HG03025 (cell line): ENCODE results near the gene PTPN14.

ENCODE experiments used
- ATAC-seq: cut with Tn5 transposase; IDR thresholded peaks from one replicate; pipeline ENCODE4 v1.9.1; 2021; ENCODE audit warnings: mild to moderate bottlenecking, moderate library complexity; ENCODE audit not compliant: unreplicated experiment, low FRiP score

The PTPN14 gene

GRCh38 chr1:214380396-214380795, 171.0 kb downstream of the PTPN14 start:
- no peak for ATAC-seq

DNA sequence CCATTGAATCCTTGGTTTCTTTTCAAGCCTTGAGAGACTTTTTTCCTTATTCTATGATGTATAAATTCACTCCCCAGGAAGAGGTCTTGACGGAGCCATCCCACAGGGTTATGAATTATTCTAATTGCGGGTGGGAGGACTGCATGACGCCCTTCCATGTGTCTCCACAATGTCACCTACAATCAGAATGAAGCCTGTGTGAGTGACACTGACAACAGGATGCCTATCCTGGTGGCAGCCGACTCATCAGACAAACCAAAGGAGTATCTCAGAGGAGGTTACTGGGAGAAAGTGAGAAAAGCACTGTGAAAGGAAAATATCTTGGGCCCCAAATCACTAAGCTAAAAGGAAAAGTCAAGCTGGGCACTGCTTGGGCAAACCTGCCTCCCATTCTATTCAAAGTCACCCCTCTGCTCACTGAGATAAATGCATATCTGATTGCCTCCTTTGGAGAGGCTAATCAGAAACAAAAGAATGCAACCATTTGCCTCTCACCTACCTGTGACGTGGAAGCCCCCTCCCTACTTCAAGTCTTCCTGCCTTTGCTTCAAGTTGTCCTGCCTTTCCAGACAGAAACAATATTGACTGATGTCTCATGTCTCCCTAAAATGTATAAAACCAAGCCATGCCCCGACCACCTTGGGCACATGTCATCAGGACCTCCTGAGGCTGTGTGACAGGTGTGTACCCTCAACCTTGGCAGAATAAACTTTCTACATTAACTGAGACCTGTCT, 172.0 kb downstream of the PTPN14 start:
- ATAC-seq, result no peak

- ATAC-seq, result no peak
Measured at GRCh38 chr1:214378492-214378891, 172.9 kb downstream of the PTPN14 start.

- no peak for ATAC-seq
Measured at GRCh38 chr1:214377886-214378285, 173.5 kb downstream of the PTPN14 start.

- no peak for ATAC-seq
Measured at GRCh38 chr1:214377485-214377884, 173.9 kb downstream of the PTPN14 start.

DNA sequence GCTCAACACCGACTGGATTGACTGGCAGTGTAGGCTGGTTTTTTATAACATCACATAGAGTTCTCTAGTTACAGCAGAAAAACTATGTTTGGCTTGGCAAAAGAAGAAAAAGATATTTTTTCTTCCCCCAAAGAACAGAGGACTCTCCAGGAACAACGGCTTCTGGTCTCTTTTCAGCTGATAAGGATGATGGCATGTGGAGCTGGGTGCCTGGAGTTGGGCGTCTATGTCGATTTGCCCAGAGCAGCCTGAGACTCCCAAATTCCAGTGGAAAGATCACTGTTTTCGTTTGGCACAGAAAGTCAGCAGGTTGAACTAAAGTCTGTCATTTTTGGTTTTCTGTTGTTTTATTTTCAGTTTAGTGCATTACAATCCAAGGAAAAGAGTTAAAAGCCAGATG, 179.3 kb downstream of the PTPN14 start:
- ATAC-seq, result no peak

DNA sequence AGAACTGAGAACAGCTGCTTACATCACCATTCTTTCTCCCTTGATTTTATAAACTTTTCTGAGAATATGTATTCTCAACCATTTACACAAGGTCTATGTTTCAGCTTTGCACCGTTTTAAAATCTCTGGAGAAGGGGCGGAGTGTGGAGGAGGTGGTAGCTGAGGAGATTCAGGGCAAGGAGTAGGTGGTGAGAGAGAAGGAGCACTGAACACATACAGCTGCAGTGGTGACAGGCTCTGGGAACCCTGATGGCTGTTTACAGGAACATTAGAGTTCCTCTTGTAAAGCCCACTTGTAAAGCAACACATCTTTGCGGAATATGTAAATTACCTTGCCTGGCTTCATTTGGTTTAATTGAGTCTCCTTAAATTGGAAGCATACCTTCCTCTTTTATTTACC, 180.8 kb downstream of the PTPN14 start:
- no peak for ATAC-seq

GRCh38 chr1:214369364-214369763, 182.0 kb downstream of the PTPN14 start:
- ATAC-seq, result no peak

GRCh38 chr1:214367841-214368240, 183.6 kb downstream of the PTPN14 start:
- ATAC-seq, result no peak

- no peak for ATAC-seq
Measured at GRCh38 chr1:214364786-214365295, 186.6 kb downstream of the PTPN14 start.

- ATAC-seq, result no peak
Measured at GRCh38 chr1:214364386-214364785, 187.0 kb downstream of the PTPN14 start.

DNA sequence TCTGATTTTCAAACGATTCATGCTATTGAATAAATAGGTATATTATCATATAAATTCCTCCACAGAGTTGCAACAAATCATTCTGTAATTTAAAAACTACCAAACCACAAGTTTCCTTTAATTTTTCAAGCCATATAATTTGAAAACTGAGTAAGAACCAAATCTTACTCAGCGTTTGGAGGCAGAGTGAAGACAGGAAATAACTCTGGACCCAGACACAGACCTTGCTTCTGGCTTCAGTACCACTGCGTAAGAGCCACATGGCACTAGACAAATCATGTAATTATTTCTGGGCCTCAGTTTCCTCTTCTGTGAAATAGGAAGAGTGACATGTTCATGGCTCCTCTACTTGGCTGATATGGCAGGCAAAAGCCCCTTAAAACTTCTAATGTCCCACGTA, 188.0 kb downstream of the PTPN14 start:
- no peak for ATAC-seq

DNA sequence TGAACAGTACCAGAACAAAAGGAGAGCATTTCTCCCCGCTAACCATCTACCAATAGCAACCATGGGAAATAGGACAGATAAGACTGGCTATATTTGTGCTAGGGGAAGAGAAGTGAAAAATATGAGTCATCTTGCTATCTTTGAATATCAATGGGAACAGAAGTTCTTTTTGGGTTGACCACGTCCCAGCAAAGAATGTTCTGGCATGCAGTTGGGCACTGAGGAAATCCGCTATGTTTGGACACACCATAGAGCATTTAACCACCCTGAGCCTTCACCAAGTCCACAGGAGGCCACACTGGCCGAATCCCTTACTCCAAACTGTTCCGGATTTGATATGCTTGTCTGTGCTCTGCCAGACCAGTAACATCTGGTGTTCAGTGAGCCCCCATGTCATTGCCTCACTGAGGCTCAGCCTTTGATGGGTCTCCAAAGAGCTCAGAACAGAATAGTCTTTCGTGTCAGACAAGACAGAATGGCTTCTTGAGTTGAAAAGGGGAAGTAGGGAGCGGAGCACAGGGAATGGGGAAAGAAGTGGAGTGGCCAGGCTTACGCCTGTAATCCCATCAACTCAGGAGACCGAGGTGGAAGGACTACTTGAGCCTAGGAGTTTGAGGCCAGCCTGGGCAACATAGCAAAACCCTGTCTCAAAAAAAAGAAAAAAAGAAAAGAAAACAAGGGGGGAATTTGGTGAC, 189.1 kb downstream of the PTPN14 start:
- ATAC-seq, result no peak

DNA sequence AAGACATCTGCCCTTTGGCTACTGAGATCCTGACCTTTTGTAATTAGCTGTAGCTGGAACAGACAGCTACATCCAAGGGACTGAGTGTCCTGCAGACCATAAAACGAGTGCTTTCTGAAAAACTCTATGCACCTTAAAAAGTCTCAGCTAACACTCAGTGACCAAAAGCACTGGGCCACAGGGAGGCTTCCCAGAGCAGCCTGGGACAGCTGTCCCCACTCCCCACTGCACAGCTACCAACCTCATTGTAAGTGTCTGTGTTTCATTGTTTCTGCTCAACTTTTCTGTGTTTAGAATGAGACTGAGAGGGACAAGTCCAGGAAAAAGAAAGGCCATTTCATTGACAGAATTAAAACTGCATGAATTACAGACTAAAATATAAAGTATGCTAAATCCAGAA, 189.8 kb downstream of the PTPN14 start:
- ATAC-seq, result no peak

GRCh38 chr1:214360525-214361164, 190.8 kb downstream of the PTPN14 start:
- ATAC-seq, result no peak

DNA sequence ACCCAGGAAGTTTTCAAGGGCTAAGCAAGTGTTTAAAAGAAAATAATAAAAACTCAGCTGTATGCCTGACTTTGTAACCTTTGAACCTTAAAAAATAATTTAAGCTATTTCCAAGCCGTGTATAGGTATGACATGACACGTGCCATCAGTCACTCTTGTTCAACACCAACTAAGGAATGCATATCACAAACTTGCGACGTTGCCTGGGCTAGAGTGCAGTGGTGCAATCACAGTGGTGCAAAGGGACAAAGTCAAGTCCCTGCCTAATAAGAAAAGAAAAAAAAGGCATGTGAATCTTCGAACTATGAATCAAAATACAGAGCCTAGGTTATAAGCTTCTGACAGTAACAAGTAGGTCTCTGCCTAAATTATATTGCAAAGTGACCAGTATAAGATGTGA, 191.3 kb downstream of the PTPN14 start:
- ATAC-seq, result no peak

DNA sequence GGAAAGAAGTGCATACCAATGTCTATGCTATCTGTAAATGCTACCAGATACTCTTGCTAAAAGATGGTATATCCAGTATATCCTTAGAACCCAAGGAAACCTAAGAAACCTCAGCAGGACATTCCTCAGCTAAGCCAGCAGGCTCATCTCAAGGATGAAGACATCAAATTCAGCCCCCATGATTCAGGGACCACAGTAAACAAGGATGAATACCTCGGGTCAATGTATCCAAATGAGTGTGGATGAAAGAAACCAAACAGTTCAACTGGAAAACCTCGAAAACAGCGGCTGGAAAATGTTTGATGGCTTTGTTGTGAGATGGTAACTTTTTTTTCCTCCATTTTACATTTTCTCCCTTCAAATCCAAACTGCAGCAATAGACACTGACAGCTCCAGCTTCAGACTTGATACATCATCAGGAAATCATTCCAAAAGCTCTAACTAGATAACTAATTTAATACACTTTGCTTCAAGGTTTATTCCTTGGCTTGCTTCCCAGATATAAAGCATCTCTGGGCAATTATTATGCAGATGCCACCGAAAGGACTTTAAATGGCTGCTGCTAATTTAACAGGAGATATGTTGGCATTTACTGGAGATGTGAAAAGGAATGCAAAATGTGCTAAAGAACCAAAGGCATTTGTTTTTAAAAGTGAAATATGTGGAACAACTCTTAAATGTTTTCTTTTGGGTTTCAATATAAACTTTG, 196.8 kb downstream of the PTPN14 start:
- ATAC-seq, result no peak

DNA sequence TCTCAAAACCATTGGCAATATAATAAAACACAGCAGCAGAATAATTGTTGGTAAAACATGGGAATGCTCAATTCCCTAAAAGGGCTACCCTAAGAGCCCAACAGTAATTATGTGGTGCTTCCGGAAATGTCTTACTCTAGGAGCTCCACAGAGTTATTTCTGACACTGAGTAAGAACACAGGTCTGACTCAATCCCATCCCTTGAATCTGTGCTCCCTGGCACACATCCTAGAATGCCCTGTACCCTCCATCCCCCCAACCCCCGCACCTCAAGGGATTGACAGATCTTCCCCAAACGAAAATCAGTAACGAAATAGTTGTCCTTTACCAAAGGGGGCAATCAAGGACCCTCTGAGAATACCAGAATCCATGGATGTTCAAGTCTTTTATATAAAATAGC, 198.6 kb downstream of the PTPN14 start:
- no peak for ATAC-seq

DNA sequence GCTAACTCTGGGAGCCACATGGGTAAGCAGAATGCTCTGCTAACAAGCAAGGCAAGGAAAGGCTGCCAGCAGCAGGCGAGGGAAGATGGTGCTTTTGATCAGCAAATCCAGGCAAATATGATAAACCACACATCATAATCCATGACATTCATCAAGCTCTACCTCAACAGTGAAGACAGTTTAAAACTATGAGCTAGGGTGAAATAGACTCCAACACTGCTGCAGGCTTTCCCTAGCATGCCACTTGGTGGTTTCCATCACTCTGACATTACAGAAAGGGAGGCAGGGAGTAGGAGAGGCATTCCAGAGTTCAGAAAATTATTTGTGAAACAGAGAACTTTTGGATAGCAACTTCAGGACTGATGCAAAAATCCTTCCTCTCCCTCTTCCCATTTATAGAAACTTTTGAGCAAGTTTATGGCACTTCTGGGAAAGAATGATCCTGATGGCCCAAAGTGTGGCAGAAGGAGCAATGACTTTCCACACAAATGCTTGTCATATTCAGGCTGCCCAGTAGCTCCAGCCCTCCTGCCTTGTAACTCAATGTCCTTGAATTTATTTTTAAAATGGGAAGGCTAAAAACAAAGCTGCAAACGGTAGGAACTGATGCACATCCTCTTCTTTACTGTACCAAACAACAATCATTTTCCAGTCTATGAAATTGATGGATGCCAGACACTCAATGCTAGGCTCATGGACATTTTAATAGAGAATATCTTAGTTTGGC, 199.7 kb downstream of the PTPN14 start:
- ATAC-seq, result no peak

DNA sequence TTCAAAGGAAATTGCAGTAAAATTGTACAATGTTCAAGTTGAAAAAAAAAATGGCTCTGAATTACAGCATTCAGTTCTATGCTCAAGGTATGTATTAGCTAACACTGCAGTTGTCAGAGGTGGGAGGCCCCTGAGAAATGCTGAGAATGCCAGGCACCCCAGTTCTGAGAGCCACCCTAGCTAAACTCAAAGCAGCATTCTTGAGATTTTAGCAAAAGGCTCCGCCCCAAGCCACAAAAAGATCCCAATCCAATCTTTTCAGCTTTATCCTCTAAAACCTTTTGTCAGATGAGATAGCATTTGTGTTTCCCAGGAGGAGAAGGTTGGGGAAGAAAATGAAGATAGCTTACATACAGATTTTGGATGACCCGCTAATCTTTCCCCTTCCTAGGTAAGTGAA, 201.6 kb downstream of the PTPN14 start:
- no peak for ATAC-seq
